HG03342 (cell line): Measurements from ENCODE around the gene HSD17B8.

Experiments
- ATAC-seq: cut with Tn5 transposase; IDR thresholded peaks from one replicate; pipeline ENCODE4 v1.9.1; 2021; ENCODE audit warnings: mild to moderate bottlenecking, moderate library complexity; ENCODE audit not compliant: unreplicated experiment

HSD17B8 gene

GRCh38 chr6:33191383-33192104, 12.9 kb upstream of the HSD17B8 start:
- ATAC-seq: no peak

- ATAC-seq: no peak
Observed at GRCh38 chr6:33192105-33192646, 12.3 kb upstream of the HSD17B8 start, which contains the start of gene COL11A2. Gene COL11A2, minus strand, starts transcription at chr6:33192467. Its CDS starts 227 bp downstream, at chr6:33192240.

GRCh38 chr6:33192671-33193602, 11.5 kb upstream of the HSD17B8 start:
- ATAC-seq: no peak

- ATAC-seq: no peak
Observed at GRCh38 chr6:33193619-33194018, 10.8 kb upstream of the HSD17B8 start.

- no peak for ATAC-seq
Observed at GRCh38 chr6:33194431-33194979, 9.9 kb upstream of the HSD17B8 start.

- ATAC-seq: no peak
Observed at GRCh38 chr6:33195304-33196165, 8.9 kb upstream of the HSD17B8 start.

- no peak for ATAC-seq
Observed at GRCh38 chr6:33197431-33198048, 6.9 kb upstream of the HSD17B8 start.

GRCh38 chr6:33198159-33198852, 6.1 kb upstream of the HSD17B8 start:
- ATAC-seq: no peak

- ATAC-seq: no peak
Observed at GRCh38 chr6:33198853-33199436, 5.5 kb upstream of the HSD17B8 start.

- ATAC-seq: peak; percentile 24
Observed at GRCh38 chr6:33199687-33200218, 4.7 kb upstream of the HSD17B8 start.

- ATAC-seq: peak; percentile 52
Observed at GRCh38 chr6:33200219-33201146, 4.0 kb upstream of the HSD17B8 start, which contains the start of the genes RXRB and SLC39A7. Gene RXRB, minus strand, starts transcription at chr6:33200665. Its CDS starts 189 bp downstream, at chr6:33200476. Gene SLC39A7, plus strand, starts transcription at chr6:33200867. Its CDS starts 379 bp downstream, at chr6:33201246.

GRCh38 chr6:33201147-33201545, 3.3 kb upstream of the HSD17B8 start:
- ATAC-seq: no peak

GRCh38 chr6:33201935-33202334, 2.5 kb upstream of the HSD17B8 start:
- ATAC-seq: no peak

GRCh38 chr6:33202799-33203198, 1.7 kb upstream of the HSD17B8 start:
- ATAC-seq: no peak

- no peak for ATAC-seq
Observed at GRCh38 chr6:33203443-33204164, 851 bp upstream of the HSD17B8 start.

- no peak for ATAC-seq
Observed at GRCh38 chr6:33204165-33204414, 365 bp upstream of the HSD17B8 start.
